ENCODE data around the gene GGCT. TPM values are rescaled to one million over a fixed set of nuclear protein-coding genes. Genes with fewer than 3 reads are reported as not detected.

The GGCT gene
- total RNA-seq, 1 experiment from 2014 or later: 52.2 TPM

DNA sequence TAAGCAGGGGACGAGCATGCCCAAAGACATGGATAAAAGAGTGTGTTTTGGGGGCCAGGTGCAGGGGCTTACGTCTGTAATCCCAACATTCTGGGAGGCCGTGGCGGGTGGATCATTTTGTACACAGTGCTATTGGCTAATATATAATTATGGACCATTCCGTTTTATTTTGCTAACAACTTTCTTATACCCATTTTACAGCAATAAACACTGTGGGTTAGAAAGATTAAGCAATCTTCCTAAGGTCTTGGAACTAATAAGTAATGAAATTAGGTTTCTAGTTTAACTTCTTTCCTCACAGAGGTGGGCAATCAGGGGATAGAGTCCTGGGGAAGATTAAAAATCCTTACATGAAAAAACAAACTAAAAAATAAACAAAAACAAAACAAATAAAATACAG lies 3.4 kb downstream of the GGCT start:
- ChIA-PET POLR2A (no interaction called here), CTCF (no interaction called here)

GRCh38 chr7:30493228-30493627 lies 11.4 kb downstream of the GGCT start:
- Histone ChIP-seq H3K27me3 (ENCODE audit: control insufficient read depth, insufficient read depth, low read length) (no peaks in the 10 kb centered on the region; the same call in 1 of the 2 replicates), H3K4me3 (ENCODE audit: low read depth in 2 of 2, low read length in 2 of 2) (no peak overlapping the region), H3K27ac (ENCODE audit: low read length) (no peak overlapping the region), H3K9me3 (ENCODE audit: control insufficient read depth, insufficient read depth, low read depth, low read length) (peaks cover 9% of the 10 kb centered on the region; the same call in 1 of the 2 replicates), H3K4me1 (ENCODE audit: control insufficient read depth, insufficient read depth, low read length) (no peaks in the 10 kb centered on the region), H3K36me3 (ENCODE audit: control insufficient read depth, insufficient read depth, low read length) (peaks cover 8% of the 10 kb centered on the region; the same call in 1 of the 2 replicates)
- CTCF ChIA-PET: interaction anchor here (0.6 kb wide), 1 partner anchor 455 kb away, joined by 4 read pairs; no protein-coding TSS in a partner anchor
- ATAC-seq (no peak), DNase-seq (ENCODE audit: low read depth, low spot score) (no peak)
- intact Hi-C loops (cut with micrococcal nuclease; ENCODE audit: unreplicated experiment): no loop called here
- TF ChIP-seq, protein P1, sequence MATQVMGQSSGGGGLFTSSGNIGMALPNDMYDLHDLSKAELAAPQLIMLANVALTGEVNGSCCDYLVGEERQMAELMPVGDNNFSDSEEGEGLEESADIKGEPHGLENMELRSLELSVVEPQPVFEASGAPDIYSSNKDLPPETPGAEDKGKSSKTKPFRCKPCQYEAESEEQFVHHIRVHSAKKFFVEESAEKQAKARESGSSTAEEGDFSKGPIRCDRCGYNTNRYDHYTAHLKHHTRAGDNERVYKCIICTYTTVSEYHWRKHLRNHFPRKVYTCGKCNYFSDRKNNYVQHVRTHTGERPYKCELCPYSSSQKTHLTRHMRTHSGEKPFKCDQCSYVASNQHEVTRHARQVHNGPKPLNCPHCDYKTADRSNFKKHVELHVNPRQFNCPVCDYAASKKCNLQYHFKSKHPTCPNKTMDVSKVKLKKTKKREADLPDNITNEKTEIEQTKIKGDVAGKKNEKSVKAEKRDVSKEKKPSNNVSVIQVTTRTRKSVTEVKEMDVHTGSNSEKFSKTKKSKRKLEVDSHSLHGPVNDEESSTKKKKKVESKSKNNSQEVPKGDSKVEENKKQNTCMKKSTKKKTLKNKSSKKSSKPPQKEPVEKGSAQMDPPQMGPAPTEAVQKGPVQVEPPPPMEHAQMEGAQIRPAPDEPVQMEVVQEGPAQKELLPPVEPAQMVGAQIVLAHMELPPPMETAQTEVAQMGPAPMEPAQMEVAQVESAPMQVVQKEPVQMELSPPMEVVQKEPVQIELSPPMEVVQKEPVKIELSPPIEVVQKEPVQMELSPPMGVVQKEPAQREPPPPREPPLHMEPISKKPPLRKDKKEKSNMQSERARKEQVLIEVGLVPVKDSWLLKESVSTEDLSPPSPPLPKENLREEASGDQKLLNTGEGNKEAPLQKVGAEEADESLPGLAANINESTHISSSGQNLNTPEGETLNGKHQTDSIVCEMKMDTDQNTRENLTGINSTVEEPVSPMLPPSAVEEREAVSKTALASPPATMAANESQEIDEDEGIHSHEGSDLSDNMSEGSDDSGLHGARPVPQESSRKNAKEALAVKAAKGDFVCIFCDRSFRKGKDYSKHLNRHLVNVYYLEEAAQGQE (IDR thresholded peaks at IDR 0.05; ENCODE audit: insufficient read depth in 1 of 2, low read depth in 2 of 2, low read length in 1 of 2): no peak
- TF ChIP-seq TCF7L2 (IDR thresholded peaks at IDR 0.05; ENCODE audit: low read depth, low read length) (no peak), SIN3A (IDR thresholded peaks at IDR 0.05; ENCODE audit: borderline replicate concordance, insufficient read depth, low read depth, low read length) (no peak), CTCF (IDR thresholded peaks at IDR 0.05) (no peak), POLR2AphosphoS5 (IDR thresholded peaks at IDR 0.05; ENCODE audit: low read depth, low read length) (no peak)
- POLR2A ChIA-PET: no interaction called here
- in situ Hi-C loops (cut with HindIII; ENCODE audit: low pct_unique_long_range_greater_than_20kb, low sequenced_read_pairs): no loop called here
- no TSS peak for BruUV-seq (replicated peaks)

More for the DNA sequence above, 3.4 kb downstream of the GGCT start:
- DNase-seq (ENCODE audit: low read depth, low spot score): no peak
- intact Hi-C loops (cut with micrococcal nuclease; ENCODE audit: unreplicated experiment) (no loop called here), in situ Hi-C loops (cut with HindIII; ENCODE audit: low pct_unique_long_range_greater_than_20kb, low sequenced_read_pairs) (no loop called here)
- peaks cover 15% of the 10 kb centered on the region; the same call in 1 of the 2 replicates for H3K4me1 ChIP-seq (ENCODE audit: control insufficient read depth, insufficient read depth, low read length)
- TF ChIP-seq TCF7L2 (IDR thresholded peaks at IDR 0.05; ENCODE audit: low read depth, low read length): no peak
- no peak for TF ChIP-seq POLR2AphosphoS5 (IDR thresholded peaks at IDR 0.05; ENCODE audit: low read depth, low read length)
- no peak for TF ChIP-seq SIN3A (IDR thresholded peaks at IDR 0.05; ENCODE audit: borderline replicate concordance, insufficient read depth, low read depth, low read length)
- no peak for TF ChIP-seq CTCF (IDR thresholded peaks at IDR 0.05)
- TF ChIP-seq, protein P1 (IDR thresholded peaks at IDR 0.05; ENCODE audit: insufficient read depth in 1 of 2, low read depth in 2 of 2, low read length in 1 of 2): no peak
- no peaks in the 10 kb centered on the region for H3K9me3 ChIP-seq (ENCODE audit: control insufficient read depth, insufficient read depth, low read depth, low read length)
- ATAC-seq: no peak
- BruUV-seq (replicated peaks): no TSS peak
- H3K4me3 ChIP-seq (ENCODE audit: low read depth in 2 of 2, low read length in 2 of 2): no peak overlapping the region
- no peak overlapping the region for H3K27ac ChIP-seq (ENCODE audit: low read length)
- no peaks in the 10 kb centered on the region for H3K27me3 ChIP-seq (ENCODE audit: control insufficient read depth, insufficient read depth, low read length)
- H3K36me3 ChIP-seq (ENCODE audit: control insufficient read depth, insufficient read depth, low read length): peaks cover 8% of the 10 kb centered on the region; the same call in 1 of the 2 replicates

Data from Panc1 (cell line).